HG03108 (cell line): ENCODE measurements around the gene KLHL17.

ENCODE experiments used
- ATAC-seq: cut with Tn5 transposase; IDR thresholded peaks from one replicate; pipeline ENCODE4 v1.9.1; 2021; ENCODE audit warnings: moderate library complexity; ENCODE audit not compliant: unreplicated experiment

The KLHL17 gene

DNA sequence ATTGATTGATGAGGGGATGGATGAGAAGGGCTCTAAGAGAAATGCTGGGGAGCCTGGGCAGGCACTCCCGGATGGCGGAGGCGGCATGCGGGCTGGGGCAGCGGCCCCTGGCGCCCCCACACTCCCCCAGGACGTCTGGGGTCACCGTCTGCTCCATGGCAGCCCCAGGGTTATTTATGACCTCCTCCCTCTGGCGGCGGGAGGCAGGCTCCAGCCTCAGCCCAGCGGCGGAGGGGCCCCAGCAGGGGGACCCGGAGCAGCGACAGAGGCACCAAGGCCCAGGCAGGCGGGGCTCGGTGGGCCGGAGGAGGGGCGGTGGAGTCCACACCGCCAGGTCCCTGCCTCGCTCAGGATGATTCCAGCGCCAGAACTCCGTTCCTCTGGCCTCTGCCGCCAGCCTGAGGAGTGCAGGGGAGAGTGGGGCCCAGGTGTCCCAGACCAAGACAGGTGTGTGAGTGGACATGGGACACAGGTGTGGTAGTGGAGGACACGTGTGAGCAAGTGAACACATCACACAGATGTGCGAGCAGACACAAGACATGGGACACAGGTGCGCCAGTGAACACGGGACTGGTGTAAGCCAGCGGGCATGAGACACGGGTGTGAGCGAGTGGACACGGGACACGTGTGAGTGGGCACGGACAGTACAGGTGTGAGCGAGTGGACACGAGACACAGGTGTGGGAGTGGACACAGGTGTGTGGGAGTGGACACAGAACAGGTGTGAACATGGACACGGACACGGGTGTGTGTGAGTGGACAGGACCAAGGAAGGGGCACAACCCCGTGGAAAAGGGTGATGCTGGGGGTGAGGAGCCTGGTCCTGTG, 39.2 kb upstream of the KLHL17 start:
- no peak for ATAC-seq

DNA sequence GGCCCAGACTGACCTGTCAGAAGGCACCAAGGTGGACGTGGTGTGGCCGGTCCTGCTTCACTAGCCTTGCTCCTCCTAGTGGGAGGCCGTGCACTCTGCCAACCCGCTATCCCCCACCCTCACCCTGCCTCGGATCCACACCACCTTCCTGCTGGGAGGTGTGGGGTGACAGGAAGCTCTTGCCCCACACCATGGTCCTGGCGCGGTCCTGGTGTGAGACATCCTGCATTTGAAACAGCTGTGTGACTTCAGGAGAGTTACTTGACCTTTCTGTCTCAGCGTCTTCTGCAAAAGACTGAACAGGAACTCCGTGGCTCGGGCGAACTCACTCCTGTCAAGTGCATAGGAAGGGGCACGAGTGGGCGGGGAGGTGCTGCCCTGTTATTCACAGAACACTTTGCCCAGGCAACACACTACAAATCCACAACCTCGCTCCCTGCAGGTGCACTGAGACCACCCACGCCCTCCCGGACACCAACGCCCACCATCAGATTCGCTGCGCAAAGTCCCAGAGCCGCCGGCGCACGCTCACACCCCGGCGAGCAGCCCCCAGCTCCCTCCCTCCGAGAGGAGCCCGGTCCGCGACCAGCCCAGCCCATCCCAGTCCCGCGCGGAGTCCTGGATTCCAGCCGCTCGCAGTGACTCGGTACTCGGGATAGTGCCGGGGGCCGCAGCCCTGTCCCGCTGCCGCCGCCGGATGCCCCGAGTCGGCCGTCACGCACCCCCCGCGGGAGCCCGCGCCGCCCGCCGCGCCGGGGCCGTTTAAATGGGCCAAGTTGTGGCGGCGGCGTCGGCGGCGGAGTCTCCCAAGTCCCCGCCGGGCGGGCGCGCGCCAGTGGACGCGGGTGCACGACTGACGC, 37.0 kb upstream of the KLHL17 start, which contains the start of gene SAMD11:
TSS of gene SAMD11 (plus strand) at position 793 of the 860 bp plus-strand sequence. CDS start 509 bp downstream, outside the sequence.
- no peak for ATAC-seq

DNA sequence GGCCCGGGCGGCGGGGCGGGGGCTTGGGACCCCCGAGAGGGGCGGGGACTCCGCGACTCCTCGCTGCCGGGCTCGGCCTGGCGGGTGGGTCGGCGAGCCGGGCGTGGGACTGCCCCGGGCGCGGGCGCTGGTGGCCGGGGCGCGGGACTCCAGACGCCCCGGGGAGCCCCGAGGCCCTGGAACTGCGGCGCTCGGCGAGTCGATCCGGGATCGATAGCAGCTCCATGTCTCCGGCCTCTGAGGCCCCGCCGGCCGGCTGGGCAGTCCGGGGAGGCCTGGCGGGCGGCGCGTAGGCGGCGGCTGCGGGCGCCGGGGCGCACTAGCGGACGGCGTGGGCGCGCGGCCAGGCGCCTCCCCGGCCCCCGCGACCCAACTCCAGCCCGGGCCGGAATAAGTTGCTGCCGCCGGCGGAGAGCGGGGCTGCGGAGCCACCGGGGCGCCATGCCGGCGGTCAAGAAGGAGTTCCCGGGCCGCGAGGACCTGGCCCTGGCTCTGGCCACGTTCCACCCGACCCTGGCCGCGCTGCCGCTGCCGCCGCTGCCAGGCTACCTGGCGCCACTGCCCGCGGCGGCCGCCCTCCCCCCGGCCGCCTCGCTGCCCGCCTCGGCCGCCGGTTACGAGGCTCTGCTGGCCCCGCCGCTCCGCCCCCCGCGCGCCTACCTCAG, 36.3 kb upstream of the KLHL17 start:
- no peak for ATAC-seq

DNA sequence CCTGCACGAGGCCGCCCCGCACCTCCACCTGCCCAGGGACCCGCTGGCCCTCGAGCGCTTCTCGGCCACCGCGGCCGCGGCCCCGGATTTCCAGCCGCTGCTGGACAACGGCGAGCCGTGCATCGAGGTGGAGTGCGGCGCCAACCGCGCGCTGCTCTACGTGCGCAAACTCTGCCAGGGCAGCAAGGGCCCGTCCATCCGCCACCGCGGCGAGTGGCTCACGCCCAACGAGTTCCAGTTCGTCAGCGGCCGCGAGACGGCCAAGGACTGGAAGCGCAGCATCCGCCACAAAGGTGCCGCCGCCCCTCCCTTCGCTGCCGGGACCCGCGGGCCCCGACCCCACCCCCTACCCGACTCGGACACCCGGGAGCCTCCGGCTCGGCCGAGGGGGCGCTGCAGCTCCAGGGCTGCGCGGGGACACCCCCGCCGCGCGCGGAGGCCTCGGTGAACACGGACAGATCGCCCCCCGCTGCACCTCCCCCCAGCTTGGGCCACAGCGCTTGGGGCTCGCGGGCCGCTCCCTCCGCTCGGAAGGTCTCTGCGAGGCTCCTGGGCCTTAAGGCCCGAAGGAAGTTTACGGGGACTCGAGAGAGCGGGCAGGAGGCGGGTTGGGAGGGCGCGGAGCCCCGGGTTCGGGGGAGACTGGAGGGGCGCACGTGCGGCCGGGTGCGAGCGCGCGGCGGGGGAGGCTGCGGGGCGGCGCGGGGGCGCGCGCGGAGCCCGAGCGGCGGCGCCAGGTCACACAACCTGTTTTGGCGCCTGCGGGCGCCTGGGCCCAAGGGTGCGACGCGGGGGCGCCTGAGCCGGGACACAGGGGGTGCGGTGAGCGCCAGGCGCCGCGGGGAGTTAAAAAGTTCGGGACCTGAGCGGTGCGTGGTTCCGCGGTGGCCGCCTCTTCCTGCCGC, 35.5 kb upstream of the KLHL17 start:
- no peak for ATAC-seq

DNA sequence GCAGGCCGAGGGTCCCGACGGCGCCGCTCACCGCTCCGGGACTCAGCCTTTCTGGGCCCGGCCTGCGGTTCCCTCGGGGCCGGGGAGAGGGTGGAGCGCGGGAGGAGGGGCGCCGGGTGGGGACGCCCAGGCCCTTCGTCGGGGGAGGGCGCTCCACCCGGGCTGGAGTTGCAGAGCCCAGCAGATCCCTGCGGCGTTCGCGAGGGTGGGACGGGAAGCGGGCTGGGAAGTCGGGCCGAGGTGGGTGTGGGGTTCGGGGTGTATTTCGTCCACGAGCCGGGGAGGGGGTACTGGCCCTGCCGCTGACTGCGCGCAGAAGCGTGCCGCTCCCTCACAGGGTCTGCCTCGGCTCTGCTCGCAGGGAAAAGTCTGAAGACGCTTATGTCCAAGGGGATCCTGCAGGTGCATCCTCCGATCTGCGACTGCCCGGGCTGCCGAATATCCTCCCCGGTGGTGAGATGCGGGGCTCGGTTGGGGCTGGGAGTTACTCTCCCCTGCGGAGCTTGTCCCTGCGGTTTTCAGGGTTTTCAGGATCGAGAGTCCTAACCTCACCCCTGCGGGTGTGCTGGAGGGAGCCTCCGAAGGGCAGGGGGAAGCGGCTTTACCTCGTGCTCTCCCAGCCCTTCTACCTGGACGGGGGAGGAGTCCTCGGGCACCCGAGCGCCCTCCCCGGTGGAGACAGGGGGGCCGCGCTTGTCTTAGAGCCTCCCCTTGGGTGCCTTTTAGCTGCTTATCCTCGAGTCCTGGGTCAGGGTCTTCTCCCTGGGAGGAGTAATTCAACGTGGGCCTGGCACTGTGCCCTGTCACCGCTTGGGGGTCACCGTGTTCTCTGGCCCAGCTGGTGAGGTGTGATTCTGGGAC, 34.6 kb upstream of the KLHL17 start:
- no peak for ATAC-seq

DNA sequence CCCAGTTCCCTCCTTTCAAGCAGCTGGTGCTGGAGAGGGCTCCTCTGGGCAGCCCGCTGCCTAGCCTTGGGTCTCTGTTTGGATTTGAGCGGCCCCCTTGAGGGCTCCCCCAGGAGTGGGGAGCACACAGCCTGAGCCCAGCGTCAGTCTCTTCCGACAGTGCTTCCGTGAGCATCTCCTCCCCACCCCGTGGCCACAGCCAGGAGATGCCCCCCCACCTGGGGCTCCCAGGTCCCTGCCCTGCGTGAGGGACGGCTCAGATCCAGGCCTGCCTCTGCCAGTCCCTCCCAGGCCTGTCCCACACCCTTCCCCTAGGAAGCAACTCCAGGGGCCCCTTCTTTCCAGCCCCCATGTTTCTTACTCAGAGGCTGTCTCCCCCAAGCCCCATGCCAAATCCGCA, 33.1 kb upstream of the KLHL17 start:
- no peak for ATAC-seq

DNA sequence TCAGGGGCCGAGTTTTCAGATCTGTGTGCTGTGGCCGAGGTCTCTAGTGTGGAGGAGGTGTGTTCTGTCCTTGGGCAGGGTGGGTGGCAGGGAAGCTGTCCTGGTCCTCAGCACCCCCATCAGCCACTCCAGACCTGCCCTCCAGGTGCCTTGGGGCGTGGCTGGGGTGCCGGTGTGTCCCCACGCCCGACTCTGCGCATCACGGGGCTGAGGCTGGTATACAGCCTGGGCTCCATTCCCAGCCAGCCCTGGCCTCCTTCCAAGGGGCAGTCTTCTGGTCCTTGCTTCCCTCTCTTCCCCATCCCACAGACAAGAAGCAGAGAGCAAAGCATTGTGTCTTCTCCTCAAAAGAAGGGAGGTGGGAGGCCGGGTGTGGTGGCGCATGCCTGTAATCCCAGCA, 32.6 kb upstream of the KLHL17 start:
- no peak for ATAC-seq

DNA sequence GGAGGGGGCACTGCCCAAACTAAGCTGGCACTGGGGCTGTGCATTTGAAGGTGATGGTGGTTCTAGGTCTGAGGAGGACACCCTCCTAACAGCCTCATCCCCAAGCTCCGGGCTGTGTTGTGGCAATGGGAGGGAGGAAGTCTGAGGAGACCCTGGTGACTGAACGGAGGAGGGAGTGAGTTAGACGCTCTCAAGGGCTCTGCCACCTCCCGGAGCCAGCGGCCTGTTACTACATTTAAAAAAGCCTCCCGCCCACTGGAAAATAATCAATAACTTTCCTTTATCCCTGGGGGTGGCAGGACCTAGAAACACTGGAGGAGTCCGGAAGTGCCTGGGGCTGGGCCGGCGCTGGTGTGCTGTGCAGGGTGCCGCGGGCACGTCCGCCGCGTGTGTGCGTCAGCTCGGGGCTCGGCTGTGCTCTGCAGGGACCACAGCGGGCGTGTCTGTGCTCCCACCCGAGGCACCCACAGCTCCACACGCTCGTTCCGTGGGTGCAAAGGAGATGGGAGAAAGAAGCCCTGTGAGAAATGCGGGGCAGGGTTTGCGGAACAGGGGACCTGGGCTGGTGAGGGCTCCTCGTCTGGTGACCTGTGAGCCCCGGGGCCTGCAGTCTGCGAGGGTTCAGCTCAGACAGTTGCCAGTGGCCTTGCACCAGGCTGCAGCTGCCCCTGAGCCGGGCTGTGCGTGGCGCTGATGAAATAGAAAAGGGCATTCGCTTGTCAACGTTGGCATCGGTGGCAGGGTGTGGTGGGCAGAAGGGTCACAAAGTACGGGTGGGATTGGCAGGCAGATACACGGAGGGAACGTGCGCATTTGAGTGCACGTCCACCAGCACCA, 31.3 kb upstream of the KLHL17 start:
- ATAC-seq = no peak

DNA sequence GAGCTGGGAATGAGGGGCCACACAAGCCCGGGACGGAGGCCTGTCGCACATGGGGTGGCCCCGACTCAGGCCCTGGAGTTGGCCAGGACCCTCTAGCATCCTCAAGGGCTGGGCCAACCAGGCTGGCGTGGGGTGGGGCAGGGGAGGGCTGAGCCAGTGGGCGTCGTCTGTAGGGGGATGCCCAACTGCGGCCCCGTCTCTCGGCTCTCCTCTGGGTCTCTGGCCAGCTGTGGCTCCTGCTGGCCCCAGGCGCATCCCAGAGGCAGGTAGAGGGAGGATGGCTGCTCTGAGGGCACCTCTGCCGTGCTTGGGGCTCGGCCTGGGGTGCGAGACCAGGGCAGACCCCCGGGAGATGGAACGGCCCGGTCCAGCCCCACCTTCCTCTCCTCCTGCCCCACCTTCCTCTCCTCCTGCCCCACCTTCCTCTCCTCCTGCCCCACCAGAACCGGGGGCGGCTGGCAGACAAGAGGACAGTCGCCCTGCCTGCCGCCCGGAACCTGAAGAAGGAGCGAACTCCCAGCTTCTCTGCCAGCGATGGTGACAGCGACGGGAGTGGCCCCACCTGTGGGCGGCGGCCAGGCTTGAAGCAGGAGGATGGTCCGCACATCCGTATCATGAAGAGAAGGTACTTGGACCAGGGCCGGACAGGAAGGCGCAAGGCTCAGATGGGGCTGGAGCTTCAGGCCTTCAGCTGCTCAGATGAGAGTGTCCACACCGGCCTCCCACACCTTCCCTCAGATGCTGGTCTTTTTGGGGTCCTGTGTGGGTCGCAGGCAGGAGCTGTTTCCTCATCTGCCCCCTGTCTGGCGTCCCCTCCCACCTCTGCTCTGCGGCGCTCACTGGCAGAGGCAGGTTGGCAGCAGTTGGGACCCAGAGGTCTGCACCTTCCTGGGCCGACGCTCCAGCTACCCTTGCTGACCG, 30.4 kb upstream of the KLHL17 start:
- no peak for ATAC-seq

DNA sequence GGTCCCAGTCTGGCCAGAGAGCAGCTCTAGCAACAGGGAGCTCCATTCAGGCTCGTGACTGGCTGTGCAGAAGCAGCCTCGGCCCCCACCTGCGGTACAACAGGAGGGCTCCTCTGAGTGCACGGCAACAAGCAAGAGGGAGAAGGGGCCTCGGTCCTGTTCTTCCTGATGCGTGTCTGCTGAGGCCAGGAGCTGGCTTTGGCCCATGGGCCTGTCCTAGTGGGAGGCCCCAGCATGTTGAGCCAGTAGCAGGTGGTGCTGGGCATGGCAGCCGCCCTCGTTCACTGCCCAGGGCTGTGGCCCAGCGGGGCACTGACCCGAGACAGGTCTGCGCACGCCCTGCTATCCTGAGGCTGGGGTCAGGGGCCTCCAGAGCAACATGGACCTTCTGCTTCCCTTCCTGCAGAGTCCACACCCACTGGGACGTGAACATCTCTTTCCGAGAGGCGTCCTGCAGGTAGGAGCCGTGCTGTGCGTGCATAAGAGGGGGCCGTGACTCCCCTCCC, 29.7 kb upstream of the KLHL17 start:
- ATAC-seq = no peak

DNA sequence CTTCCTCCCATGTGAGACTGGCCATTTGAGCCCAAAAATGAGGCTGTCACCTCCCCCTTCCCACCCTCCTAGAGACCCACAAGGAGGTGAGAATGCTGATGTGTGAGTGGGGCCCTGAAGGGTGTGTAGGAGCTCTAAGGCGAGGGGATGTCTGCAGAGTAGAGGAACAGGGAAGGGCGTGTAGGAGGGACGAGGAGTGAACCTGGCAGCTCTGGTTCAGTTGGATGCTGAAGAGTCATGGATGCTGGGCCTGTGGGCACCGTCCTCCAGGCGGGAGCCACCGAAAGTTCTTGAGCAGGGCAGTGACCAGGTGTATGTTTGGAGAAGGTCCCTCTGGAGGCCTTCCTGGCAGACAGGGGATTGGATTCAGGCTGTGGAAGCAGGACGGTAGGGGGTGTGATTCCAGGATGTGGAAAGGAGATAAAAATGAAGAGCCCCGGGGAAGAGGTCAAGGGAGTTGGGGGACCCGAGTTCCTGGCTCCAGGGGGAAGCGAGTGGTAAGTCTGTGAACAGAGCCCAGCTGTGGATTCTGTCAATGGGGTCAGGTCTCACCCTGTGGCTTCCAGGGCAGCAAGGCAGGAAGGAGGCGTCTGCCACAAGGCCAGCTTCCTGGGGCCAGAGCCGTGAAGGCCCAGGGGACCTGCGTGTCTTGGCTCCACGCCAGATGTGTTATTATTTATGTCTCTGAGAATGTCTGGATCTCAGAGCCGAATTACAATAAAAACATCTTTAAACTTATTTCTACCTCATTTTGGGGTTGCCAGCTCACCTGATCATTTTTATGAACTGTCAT, 28.8 kb upstream of the KLHL17 start:
- no peak for ATAC-seq

DNA sequence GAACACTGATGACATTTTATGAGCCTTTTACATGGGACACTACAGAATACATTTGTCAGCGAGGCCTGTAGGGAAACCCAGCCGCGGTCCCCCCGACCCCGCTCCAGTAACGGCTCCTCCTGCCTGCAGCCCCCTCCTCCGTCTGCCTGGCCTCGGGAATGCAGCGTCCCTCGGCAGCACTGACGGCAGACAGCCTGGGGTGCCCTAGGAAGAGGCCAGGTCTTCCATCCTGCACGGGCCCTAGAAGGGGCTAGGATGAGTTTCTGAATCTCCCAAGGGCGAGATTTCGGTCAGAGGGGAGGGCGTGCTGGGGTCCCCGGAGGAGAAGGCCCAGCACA, 28.2 kb upstream of the KLHL17 start:
- ATAC-seq = no peak

DNA sequence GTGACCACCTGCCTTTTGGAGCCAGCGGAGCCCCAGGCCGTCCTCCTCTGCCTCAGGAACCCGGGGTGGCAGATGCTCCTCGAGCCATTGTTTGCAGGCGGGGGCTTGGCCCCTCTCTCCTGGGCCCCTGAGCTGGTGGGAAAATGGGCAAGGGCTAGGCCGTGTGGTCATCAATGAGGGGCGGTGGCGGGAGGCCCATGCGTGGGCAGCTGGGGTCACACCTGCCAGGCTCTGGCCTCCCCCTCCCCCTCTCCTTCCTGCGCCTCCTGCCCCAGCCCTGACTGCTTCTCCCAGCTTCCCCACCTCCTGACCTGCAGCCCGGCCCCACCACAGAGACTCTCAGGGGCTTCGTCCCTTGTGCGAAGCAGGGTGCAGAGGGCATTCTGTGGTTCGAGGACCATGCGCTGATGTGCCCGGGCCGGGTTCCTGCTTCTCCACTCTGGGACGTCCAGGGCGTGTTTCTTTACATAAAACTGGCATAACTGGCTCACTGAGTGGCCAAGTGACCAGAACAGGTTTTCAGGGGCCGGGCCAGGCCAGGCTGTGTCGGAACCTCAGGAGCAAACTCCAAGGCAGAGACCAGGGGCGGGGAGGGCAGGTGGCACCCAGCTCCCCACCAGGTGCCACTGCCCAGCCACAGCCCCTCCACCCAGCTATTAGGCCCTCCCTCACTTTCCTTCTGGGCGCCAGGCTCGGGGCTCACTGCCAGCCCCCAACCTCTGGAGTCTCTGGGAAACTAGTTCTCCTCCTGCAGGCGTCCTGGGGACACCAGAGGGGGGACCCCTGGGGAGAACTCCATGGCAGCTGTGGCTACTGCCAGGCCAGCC, 27.4 kb upstream of the KLHL17 start:
- ATAC-seq = no peak

DNA sequence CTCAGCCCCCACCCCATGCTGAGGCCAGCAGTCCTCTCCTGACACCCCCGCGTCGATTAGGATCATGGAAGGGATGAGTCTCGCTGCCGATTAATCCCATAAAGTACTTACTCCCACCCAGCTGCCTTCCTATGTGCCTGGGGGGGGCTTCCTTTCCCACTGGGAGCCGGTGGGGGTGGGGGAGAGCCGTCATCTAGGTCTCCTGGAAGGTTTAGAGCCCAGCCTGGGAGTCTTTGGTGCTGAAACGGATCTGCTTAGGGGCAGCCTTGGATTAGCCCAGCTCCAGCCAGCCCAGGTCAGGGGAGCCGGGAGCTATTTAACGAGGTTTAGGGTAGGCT, 26.8 kb upstream of the KLHL17 start:
- ATAC-seq = no peak

DNA sequence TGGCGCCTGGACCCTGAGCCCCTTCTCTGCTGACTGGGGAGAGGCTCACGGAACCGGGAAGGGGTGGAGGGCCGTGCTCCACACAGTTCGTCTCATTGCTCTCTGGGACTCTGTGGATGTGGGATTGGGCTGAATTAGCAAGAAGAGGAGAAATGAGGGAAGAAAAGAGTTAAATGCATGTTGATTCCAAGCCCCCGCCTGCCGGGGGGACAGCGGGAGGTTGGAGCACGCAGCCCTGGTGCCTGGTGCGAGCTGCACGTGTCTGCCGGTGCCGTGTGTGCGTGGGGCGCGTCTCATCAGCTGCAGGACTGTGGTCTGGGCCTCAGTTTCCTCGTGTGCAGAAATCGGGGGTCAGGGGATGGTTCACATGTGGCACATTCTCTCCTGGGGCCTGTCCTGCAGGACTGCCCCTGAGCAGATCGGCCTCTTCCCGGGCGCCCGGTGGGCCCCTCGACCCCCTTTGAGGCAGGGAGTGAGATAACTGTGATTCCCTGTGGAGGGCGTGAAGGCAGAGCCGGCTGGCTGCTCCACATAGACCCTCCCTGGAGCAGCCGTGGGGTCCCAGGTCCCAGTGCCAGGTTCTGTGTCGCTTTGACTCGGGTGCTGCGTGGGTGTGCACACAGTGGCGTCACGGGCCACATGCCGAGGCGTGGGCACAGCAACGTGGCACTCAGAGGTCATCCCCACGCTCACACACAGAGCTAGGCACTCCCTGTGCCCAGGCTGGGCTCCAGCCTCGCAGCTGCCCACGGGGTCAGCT, 25.2 kb upstream of the KLHL17 start:
- no peak for ATAC-seq
